H9 (cell line): ENCODE results near the gene NFKB2. TPM values are rescaled to one million over a fixed set of nuclear protein-coding genes. Genes with fewer than 3 reads are reported as not detected.

Source experiments
- DNase-seq: peaks from one replicate; pipeline ENCODE4 v3.0.0-alpha.2; 2017
- H2AFZ ChIP-seq: one replicate; pipeline ENCODE4 v1.6.1; 2013; ENCODE audit warnings: mild to moderate bottlenecking, low read length, control low read depth, moderate library complexity
- H2AK5ac ChIP-seq: 2 replicates; pipeline ENCODE4 v1.6.1; 2013; ENCODE audit warnings: low read length, control low read depth, mixed read lengths; ENCODE audit not compliant: insufficient read length
- H2BK120ac ChIP-seq: one replicate; pipeline ENCODE4 v1.6.1; 2013; ENCODE audit warnings: low read depth, mild to moderate bottlenecking, low read length, control low read depth, inconsistent platforms; ENCODE audit not compliant: poor library complexity, severe bottlenecking
- H2BK12ac ChIP-seq: 2 replicates; pipeline ENCODE4 v1.6.1; 2013; ENCODE audit warnings: low read length, control low read depth, mixed read lengths, low read depth; ENCODE audit not compliant: insufficient read length
- H2BK15ac ChIP-seq: 2 replicates; pipeline ENCODE4 v1.6.1; 2013; ENCODE audit warnings: low read depth, low read length, control low read depth
- H2BK20ac ChIP-seq: one replicate; pipeline ENCODE4 v1.6.1; 2013; ENCODE audit warnings: low read depth, mild to moderate bottlenecking, low read length, control low read depth, inconsistent platforms; ENCODE audit not compliant: poor library complexity, severe bottlenecking
- H2BK5ac ChIP-seq: 2 replicates; pipeline ENCODE4 v1.6.1; 2013; ENCODE audit warnings: low read length, control low read depth, mixed read lengths; ENCODE audit not compliant: insufficient read length
- H3K14ac ChIP-seq: 2 replicates; pipeline ENCODE4 v1.6.1; 2013; ENCODE audit warnings: low read length, control low read depth; ENCODE audit not compliant: insufficient read depth
- H3K18ac ChIP-seq: 2 replicates; pipeline ENCODE4 v1.6.1; 2013; ENCODE audit warnings: low read depth, mild to moderate bottlenecking, mixed read lengths, low read length, control low read depth; ENCODE audit not compliant: insufficient read length
- H3K23ac ChIP-seq: 2 replicates; pipeline ENCODE4 v1.6.1; 2013; ENCODE audit warnings: low read length, control low read depth, mixed read lengths, low read depth; ENCODE audit not compliant: insufficient read length
- H3K23me2 ChIP-seq: 2 replicates; pipeline ENCODE4 v1.6.1; 2013; ENCODE audit warnings: low read depth, mild to moderate bottlenecking, mixed read lengths, low read length, control low read depth; ENCODE audit not compliant: insufficient read length, poor library complexity, severe bottlenecking
- H3K27ac ChIP-seq: 2 replicates; pipeline ENCODE4 v1.5.1; 2013; ENCODE audit warnings: low read length, control low read depth, mixed read lengths, low read depth; ENCODE audit not compliant: insufficient read length
- H3K27me3 ChIP-seq: 2 replicates; pipeline ENCODE4 v1.6.1; 2013; ENCODE audit warnings: low read length, control low read depth, inconsistent platforms; ENCODE audit not compliant: insufficient read depth
- H3K4ac ChIP-seq: 2 replicates; pipeline ENCODE4 v1.6.1; 2013; ENCODE audit warnings: low read depth, mild to moderate bottlenecking, control low read depth, inconsistent platforms, low read length, moderate library complexity
- H3K4me1 ChIP-seq: 2 replicates; pipeline ENCODE4 v1.6.1; 2013; ENCODE audit warnings: low read length, control low read depth, inconsistent platforms; ENCODE audit not compliant: insufficient read depth
- H3K4me2 ChIP-seq: 2 replicates; pipeline ENCODE4 v1.6.1; 2013; ENCODE audit warnings: low read length, control low read depth, mixed read lengths; ENCODE audit not compliant: insufficient read length, insufficient read depth
- H3K56ac ChIP-seq: 2 replicates; pipeline ENCODE4 v1.6.1; 2013; ENCODE audit warnings: low read depth, mild to moderate bottlenecking, mixed read lengths, low read length, control low read depth; ENCODE audit not compliant: insufficient read length
- H3K79me1 ChIP-seq: 2 replicates; pipeline ENCODE4 v1.6.1; 2013; ENCODE audit warnings: low read depth, mild to moderate bottlenecking, moderate library complexity, low read length, control low read depth, inconsistent platforms; ENCODE audit not compliant: insufficient read depth, poor library complexity, severe bottlenecking
- H3K79me2 ChIP-seq: 2 replicates; pipeline ENCODE4 v1.6.1; 2013; ENCODE audit warnings: low read length, control low read depth, inconsistent platforms; ENCODE audit not compliant: insufficient read depth
- H3K9ac ChIP-seq: 2 replicates; pipeline ENCODE4 v1.6.1; 2013; ENCODE audit warnings: low read length, control low read depth, mixed read lengths; ENCODE audit not compliant: insufficient read length; ENCODE audit errors: extremely low read depth
- H3K9me3 ChIP-seq: one replicate; pipeline ENCODE4 v1.6.1; 2013; ENCODE audit warnings: low read depth, low read length, inconsistent platforms; ENCODE audit not compliant: control insufficient read depth
- H3T11ph ChIP-seq: one replicate; pipeline ENCODE4 v1.6.1; 2013; ENCODE audit warnings: mild to moderate bottlenecking, low read length, control low read depth, inconsistent platforms
- H4K20me1 ChIP-seq: one replicate; pipeline ENCODE4 v1.6.1; 2013; ENCODE audit not compliant: control insufficient read depth, insufficient read length, insufficient read depth
- H4K5ac ChIP-seq: 2 replicates; pipeline ENCODE4 v1.6.1; 2013; ENCODE audit warnings: low read depth, mild to moderate bottlenecking, mixed read lengths, low read length, control low read depth; ENCODE audit not compliant: insufficient read length
- H4K8ac ChIP-seq: replicated peaks from 2 replicates; pipeline ENCODE4 v1.6.1; 2013; ENCODE audit warnings: low read length, control low read depth, mixed read lengths, low read depth; ENCODE audit not compliant: insufficient read length
- H4K91ac ChIP-seq: 2 replicates; pipeline ENCODE4 v1.6.1; 2013; ENCODE audit warnings: low read depth, mild to moderate bottlenecking, moderate library complexity, mixed read lengths, low read length, control low read depth; ENCODE audit not compliant: insufficient read length
- H3K27ac Mint-ChIP-seq, 3 experiments: 2 replicates in 2 of 3; 3 replicates in 1 of 3; pipeline ENCODE4 v1.8.0; 2020 to 2021; ENCODE audit warnings: mixed read lengths in 3 of 3, mild to moderate bottlenecking in 1 of 3, moderate library complexity in 1 of 3
- H3K27me3 Mint-ChIP-seq: 2 replicates; pipeline ENCODE4 v1.8.0; 2021; ENCODE audit warnings: low read depth, mild to moderate bottlenecking, moderate library complexity, mixed read lengths
- H3K36me3 Mint-ChIP-seq, 3 experiments: 2 replicates in 2 of 3; 3 replicates in 1 of 3; pipeline ENCODE4 v1.8.0; 2020 to 2021; ENCODE audit warnings: low read depth in 3 of 3, mixed read lengths in 3 of 3; ENCODE audit not compliant: insufficient read depth in 1 of 3
- H3K4me1 Mint-ChIP-seq, 2 experiments: 2 replicates each; pipeline ENCODE4 v1.8.0; 2020; ENCODE audit warnings: mixed read lengths in 2 of 2
- H3K4me3 Mint-ChIP-seq, 2 experiments: 2 replicates in 1 of 2; 3 replicates in 1 of 2; pipeline ENCODE4 v1.8.0; 2020 to 2021; ENCODE audit warnings: mild to moderate bottlenecking in 2 of 2, mixed read lengths in 2 of 2, moderate library complexity in 1 of 2
- H3K9me3 Mint-ChIP-seq, 2 experiments: 2 replicates in 1 of 2; 3 replicates in 1 of 2; pipeline ENCODE4 v1.8.0; 2020; ENCODE audit warnings: mild to moderate bottlenecking in 2 of 2, mixed read lengths in 2 of 2, moderate library complexity in 1 of 2
- WGBS: extraction: QIAGEN DNeasy Blood & Tissue Kit; methylation state at CpG from one replicate; pipeline ENCODE4 v1.1.7; 2013; ENCODE audit warnings: missing lambda C conversion rate, low lambda C conversion rate, mixed read lengths; ENCODE audit not compliant: insufficient read length; ENCODE audit errors: extremely low coverage; 5-methylcytosine and 5-hydroxymethylcytosine counted together
- total RNA-seq: library from RNA; stranded (reverse); gene quantifications from 2 replicates; pipeline ENCODE4 v1.2.1, GENCODE V29; 2021
- TF ChIP-seq, protein P1 (sequence below): fragments of 200-600 bp; sonication (generic); conservative IDR thresholded peaks from 3 replicates; pipeline ENCODE4 v1.8.0; 2021; ENCODE audit warnings: antibody characterized with exemption, mild to moderate bottlenecking

The NFKB2 gene
- total RNA-seq, 1 experiment from 2014 or later, result 23.7 TPM

DNA sequence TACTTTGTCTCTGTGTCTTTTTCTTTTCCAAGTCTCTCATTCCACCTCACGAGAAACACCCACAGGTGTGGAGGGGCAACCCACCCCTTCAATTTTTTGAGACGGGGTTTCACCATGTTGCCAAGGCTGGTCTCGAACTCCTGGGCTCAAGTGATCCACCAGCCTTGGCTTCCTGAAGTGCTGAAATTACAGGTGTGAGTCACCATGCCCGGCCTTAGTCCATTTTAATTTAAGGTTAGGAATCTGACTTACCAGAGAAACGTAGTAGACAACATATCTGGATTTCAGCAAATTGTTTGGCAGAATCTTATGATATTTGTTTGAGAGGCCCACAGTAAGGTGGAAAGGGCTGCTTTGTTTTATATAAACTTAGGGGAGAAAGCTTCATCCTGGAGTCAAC lies 3.2 kb upstream of the NFKB2 start:
- Histone ChIP-seq H3K14ac (no peak overlapping the region), H2BK120ac (no peak overlapping the region), H4K20me1 (peaks cover 4% of the 10 kb centered on the region), H3K23me2 (peaks cover 17% of the 10 kb centered on the region), H4K91ac (no peak overlapping the region), H2AK5ac (no peak overlapping the region), H3K4me2 (no peak overlapping the region), H4K5ac (no peak overlapping the region), H2BK5ac (no peak overlapping the region), H3K23ac (no peak overlapping the region), H2AFZ (no peak overlapping the region), H3K56ac (no peak overlapping the region), H3K79me1 (no peaks in the 10 kb centered on the region), H2BK12ac (no peak overlapping the region), H3K79me2 (no peaks in the 10 kb centered on the region), H2BK20ac (no peak overlapping the region), H3K9ac (no peak overlapping the region), H3K4ac (no peak overlapping the region), H3K18ac (no peak overlapping the region), H3K27ac (no peak overlapping the region), H3K4me1 (no peaks in the 10 kb centered on the region), H3K27me3 (peaks cover 11% of the 10 kb centered on the region; the same call in 1 of the 2 replicates), H4K8ac (no peak overlapping the region), H3T11ph (no peak overlapping the region), H2BK15ac (no peak overlapping the region), H3K9me3 (no peaks in the 10 kb centered on the region)
- TF ChIP-seq, protein P1, sequence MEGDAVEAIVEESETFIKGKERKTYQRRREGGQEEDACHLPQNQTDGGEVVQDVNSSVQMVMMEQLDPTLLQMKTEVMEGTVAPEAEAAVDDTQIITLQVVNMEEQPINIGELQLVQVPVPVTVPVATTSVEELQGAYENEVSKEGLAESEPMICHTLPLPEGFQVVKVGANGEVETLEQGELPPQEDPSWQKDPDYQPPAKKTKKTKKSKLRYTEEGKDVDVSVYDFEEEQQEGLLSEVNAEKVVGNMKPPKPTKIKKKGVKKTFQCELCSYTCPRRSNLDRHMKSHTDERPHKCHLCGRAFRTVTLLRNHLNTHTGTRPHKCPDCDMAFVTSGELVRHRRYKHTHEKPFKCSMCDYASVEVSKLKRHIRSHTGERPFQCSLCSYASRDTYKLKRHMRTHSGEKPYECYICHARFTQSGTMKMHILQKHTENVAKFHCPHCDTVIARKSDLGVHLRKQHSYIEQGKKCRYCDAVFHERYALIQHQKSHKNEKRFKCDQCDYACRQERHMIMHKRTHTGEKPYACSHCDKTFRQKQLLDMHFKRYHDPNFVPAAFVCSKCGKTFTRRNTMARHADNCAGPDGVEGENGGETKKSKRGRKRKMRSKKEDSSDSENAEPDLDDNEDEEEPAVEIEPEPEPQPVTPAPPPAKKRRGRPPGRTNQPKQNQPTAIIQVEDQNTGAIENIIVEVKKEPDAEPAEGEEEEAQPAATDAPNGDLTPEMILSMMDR, result no peak
- WGBS, result no CpG with 5 or more reads among the region's 5 CpGs
- H3K27me3 Mint-ChIP-seq, result peaks cover 56% of the 10 kb centered on the region
- H3K4me1 Mint-ChIP-seq, result peaks cover 32 to 42% of the 10 kb centered on the region in 2 experiments
- DNase-seq, result no peak
- H3K4me3 Mint-ChIP-seq, result peak overlapping the region in 1 of 2 experiments; percentile 5; a peak in 1 of 5 replicates
- no peaks in the 10 kb centered on the region for H3K9me3 Mint-ChIP-seq
- H3K36me3 Mint-ChIP-seq, result peaks cover 0 to 4% (median 2%) of the 10 kb centered on the region in 3 experiments; a peak in 4 of 7 replicates
- no peak overlapping the region for H3K27ac Mint-ChIP-seq
